MM.1S (cell line): ENCODE data around the gene PDCD7.
"Not testable (repeated sequence)": the region's sequence is repeated elsewhere in the genome, so short reads cannot be mapped to it uniquely, and the experiment has no call there.

ENCODE experiments used
- DNase-seq: peaks from one replicate; pipeline ENCODE4 v3.0.0-alpha.2; 2015
- H2AFZ ChIP-seq: fragments of 300-600 bp; sonication (generic); 2 replicates; pipeline ENCODE4 v1.6.0; 2016; ENCODE audit warnings: antibody characterized with exemption, low read length
- H3F3A ChIP-seq: fragments of 300-600 bp; sonication (generic); 2 replicates; pipeline ENCODE4 v1.6.1; 2016; ENCODE audit warnings: mild to moderate bottlenecking, antibody characterized with exemption, low read length, moderate library complexity, mixed read lengths; ENCODE audit not compliant: insufficient read depth
- H3K27ac ChIP-seq: fragments of 300-600 bp; sonication (generic); 2 replicates; pipeline ENCODE4 v1.5.1; 2016; ENCODE audit warnings: mild to moderate bottlenecking, low read length
- H3K27me3 ChIP-seq: fragments of 300-600 bp; sonication (generic); replicated peaks from 2 replicates; pipeline ENCODE4 v1.6.0; 2016; ENCODE audit warnings: low read length; ENCODE audit not compliant: insufficient read depth
- H3K36me3 ChIP-seq: fragments of 300-600 bp; sonication (generic); replicated peaks from 2 replicates; pipeline ENCODE4 v1.6.1; 2016; ENCODE audit warnings: mild to moderate bottlenecking, low read length, mixed read lengths; ENCODE audit not compliant: insufficient read depth
- H3K4me1 ChIP-seq: fragments of 300-600 bp; sonication (generic); 2 replicates; pipeline ENCODE4 v1.6.1; 2016; ENCODE audit warnings: low read length, mixed read lengths
- H3K4me2 ChIP-seq: fragments of 300-600 bp; sonication (generic); 2 replicates; pipeline ENCODE4 v1.6.0; 2016; ENCODE audit warnings: low read depth, low read length
- H3K4me3 ChIP-seq: fragments of 300-600 bp; sonication (generic); 2 replicates; pipeline ENCODE4 v1.5.1; 2016; ENCODE audit warnings: low read length, mixed read lengths
- H3K79me2 ChIP-seq: fragments of 300-600 bp; sonication (generic); 2 replicates; pipeline ENCODE4 v1.6.1; 2016; ENCODE audit warnings: mixed run types, low read length, mixed read lengths
- H3K9ac ChIP-seq: fragments of 300-600 bp; sonication (generic); 2 replicates; pipeline ENCODE4 v1.6.1; 2016; ENCODE audit warnings: low read length, mixed read lengths
- H3K9me2 ChIP-seq: fragments of 300-600 bp; sonication (generic); replicated peaks from 2 replicates; pipeline ENCODE4 v1.6.1; 2016; ENCODE audit warnings: mild to moderate bottlenecking, low read length, mixed read lengths; ENCODE audit not compliant: insufficient read depth
- H3K9me3 ChIP-seq: fragments of 300-600 bp; sonication (generic); replicated peaks from 2 replicates; pipeline ENCODE4 v1.6.1; 2016; ENCODE audit warnings: mild to moderate bottlenecking, low read length, mixed read lengths; ENCODE audit not compliant: insufficient read depth
- H4K20me1 ChIP-seq: fragments of 300-600 bp; sonication (generic); 2 replicates; pipeline ENCODE4 v1.6.1; 2016; ENCODE audit warnings: mild to moderate bottlenecking, low read length, moderate library complexity, mixed read lengths; ENCODE audit not compliant: insufficient read depth
- EZH2 ChIP-seq: fragments of 300-600 bp; sonication (generic); optimal IDR thresholded peaks from 2 replicates; pipeline ENCODE3; 2017; ENCODE audit warnings: low read depth, mild to moderate bottlenecking, antibody characterized with exemption, low read length, mixed read lengths
- EZH2phosphoT487 ChIP-seq: fragments of 300-600 bp; sonication (generic); IDR thresholded peaks from 2 replicates; pipeline ENCODE4 v1.6.1; 2018; ENCODE audit warnings: antibody characterized with exemption, low read length
- TF ChIP-seq, protein P1 (sequence below): fragments of 300-600 bp; sonication (generic); IDR thresholded peaks from 2 replicates; pipeline ENCODE4 v1.5.1; 2016; ENCODE audit warnings: antibody characterized with exemption, low read length, mixed read lengths

PDCD7 gene, protein sequence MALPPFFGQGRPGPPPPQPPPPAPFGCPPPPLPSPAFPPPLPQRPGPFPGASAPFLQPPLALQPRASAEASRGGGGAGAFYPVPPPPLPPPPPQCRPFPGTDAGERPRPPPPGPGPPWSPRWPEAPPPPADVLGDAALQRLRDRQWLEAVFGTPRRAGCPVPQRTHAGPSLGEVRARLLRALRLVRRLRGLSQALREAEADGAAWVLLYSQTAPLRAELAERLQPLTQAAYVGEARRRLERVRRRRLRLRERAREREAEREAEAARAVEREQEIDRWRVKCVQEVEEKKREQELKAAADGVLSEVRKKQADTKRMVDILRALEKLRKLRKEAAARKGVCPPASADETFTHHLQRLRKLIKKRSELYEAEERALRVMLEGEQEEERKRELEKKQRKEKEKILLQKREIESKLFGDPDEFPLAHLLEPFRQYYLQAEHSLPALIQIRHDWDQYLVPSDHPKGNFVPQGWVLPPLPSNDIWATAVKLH

DNA sequence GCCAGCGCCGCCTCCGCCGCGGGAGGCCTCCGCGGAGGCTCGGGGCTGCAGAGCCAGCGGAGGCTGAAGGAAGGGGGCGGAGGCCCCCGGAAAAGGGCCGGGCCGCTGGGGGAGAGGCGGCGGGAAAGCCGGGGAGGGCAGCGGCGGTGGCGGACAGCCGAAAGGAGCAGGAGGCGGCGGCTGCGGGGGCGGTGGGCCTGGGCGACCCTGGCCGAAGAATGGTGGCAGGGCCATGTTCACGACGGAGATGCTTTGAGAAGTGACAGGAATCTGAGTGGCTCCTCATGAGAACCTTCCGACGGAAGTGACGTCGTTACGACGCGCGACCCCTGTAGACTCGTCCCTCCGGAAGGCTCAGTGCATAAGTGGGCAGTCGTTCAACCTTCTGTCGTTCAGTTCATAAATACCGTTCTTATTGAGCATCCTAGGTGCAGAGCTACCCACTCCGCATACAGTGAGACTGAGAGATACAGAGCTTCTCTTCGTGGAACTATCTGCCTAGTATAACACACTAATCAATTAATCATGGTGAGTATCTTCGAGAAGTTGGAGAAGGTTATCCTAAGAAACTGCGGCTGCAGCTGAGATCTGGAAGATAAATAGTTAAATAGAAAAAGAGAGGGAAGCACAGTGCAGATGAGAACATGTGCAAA is at the start of gene PDCD7:
Gene PDCD7, minus strand, starts transcription at position 261 of the 653 bp plus-strand sequence. Its CDS starts 27 bp downstream, at position 234.
- H3K27ac ChIP-seq = peak within 1 kb of the TSS; percentile 85

DNA sequence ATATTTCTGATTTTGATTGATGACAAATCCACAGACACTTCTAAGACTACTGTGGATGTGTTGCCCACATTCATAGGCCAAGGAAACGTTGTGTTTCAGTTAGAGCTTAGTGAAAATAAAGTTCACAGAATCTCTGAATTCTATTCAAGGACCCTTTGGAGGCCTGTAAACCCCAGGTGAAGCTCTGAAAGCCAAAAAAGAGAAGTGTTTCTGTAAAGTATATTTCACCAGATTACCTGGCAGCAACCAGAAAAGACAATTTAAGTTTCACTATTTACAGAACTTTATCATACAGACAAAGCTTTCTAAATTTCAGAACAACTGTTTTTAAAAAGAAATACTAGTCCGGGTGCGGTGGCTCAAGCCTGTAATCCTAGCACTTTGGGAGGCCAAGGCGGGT is 48.9 kb upstream of the PDCD7 start:
- H3K4me2 ChIP-seq = peak overlapping the region; percentile 39; the same call in 1 of the 2 replicates
- H2AFZ ChIP-seq = no peak overlapping the region
- TF ChIP-seq, protein P1, sequence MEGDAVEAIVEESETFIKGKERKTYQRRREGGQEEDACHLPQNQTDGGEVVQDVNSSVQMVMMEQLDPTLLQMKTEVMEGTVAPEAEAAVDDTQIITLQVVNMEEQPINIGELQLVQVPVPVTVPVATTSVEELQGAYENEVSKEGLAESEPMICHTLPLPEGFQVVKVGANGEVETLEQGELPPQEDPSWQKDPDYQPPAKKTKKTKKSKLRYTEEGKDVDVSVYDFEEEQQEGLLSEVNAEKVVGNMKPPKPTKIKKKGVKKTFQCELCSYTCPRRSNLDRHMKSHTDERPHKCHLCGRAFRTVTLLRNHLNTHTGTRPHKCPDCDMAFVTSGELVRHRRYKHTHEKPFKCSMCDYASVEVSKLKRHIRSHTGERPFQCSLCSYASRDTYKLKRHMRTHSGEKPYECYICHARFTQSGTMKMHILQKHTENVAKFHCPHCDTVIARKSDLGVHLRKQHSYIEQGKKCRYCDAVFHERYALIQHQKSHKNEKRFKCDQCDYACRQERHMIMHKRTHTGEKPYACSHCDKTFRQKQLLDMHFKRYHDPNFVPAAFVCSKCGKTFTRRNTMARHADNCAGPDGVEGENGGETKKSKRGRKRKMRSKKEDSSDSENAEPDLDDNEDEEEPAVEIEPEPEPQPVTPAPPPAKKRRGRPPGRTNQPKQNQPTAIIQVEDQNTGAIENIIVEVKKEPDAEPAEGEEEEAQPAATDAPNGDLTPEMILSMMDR = no peak
- TF ChIP-seq EZH2phosphoT487 (no peak), EZH2 (no peak)
- no peaks in the 10 kb centered on the region for H3K9me3 ChIP-seq
- 0 out of 2 replicates have a peak, but pooled peaks cover 6% of the 10 kb centered on the region for H3F3A ChIP-seq
- no peak overlapping the region for H3K4me3 ChIP-seq
- peaks cover 12% of the 10 kb centered on the region; the same call in 1 of the 2 replicates for H3K36me3 ChIP-seq
- no peak for DNase-seq
- H3K4me1 ChIP-seq = peaks cover 11% of the 10 kb centered on the region; the same call in 1 of the 2 replicates
- no peaks in the 10 kb centered on the region for H3K27me3 ChIP-seq
- no peak overlapping the region for H3K9ac ChIP-seq
- H3K9me2 ChIP-seq = no peaks in the 10 kb centered on the region
- peaks cover 3% of the 10 kb centered on the region; the same call in 1 of the 2 replicates for H4K20me1 ChIP-seq
- H3K27ac ChIP-seq = no peak overlapping the region
- H3K79me2 ChIP-seq = peaks cover 70% of the 10 kb centered on the region

More for the DNA sequence above, at the start of gene PDCD7:
- H3K4me3 ChIP-seq = peak within 1 kb of the TSS; percentile 95
- no peaks in the 10 kb centered on the region for H3K4me1 ChIP-seq
- peaks cover 40% of the 10 kb centered on the region for H3K79me2 ChIP-seq
- peak within 1 kb of the TSS; percentile 88 for H3K9ac ChIP-seq
- no peaks in the 10 kb centered on the region for H3K27me3 ChIP-seq
- H3K9me2 ChIP-seq = no peaks in the 10 kb centered on the region
- H3K36me3 ChIP-seq = no peaks in the 10 kb centered on the region
- H2AFZ ChIP-seq = peak within 1 kb of the TSS; percentile 89
- no peaks in the 10 kb centered on the region for H3K9me3 ChIP-seq
- peaks cover 6% of the 10 kb centered on the region; the same call in 1 of the 2 replicates for H3F3A ChIP-seq
- H4K20me1 ChIP-seq = no peaks in the 10 kb centered on the region
- TF ChIP-seq, protein P1 = no peak
- peak within 1 kb of the TSS; percentile 84 for H3K4me2 ChIP-seq
- DNase-seq = peak; percentile 95

DNA sequence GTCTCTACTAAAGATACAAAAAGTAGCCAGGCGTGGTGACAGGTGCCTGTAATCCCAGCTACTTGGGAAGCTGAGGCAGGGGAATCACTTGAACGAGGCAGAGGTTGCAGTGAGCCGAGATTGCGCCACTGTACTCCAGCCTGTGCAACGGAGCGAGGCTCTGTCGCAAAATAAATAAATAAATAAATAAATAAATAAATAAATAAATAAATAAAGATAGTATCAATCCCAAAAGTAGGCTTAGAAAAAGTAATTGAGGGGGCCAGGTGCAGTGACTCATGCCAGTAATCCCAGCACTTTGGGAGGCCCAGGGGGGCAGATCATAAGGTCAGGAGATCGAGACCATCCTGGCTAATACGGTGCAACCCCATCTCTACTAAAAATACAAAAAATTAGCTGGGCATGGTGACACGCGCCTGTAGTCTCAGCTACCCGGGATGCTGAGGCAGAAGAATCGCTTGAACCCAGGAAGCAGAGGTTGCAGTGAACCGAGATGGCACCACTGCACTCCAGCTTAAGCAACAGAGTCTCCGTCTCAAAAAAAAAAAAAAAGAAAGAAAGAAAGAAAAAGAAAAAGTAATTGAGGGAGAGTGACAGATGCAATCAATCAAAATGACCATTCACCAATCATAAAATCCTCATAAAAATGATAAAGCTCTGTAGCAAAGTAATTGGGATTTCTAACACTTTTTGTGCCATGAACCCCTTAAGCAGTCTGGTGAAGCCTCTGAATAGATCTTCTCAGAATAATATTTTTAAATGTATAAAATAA is 48.2 kb upstream of the PDCD7 start:
- DNase-seq, H3K27ac ChIP-seq, H3K9me2 ChIP-seq, H3K9ac ChIP-seq, H3K4me3 ChIP-seq, H3K4me2 ChIP-seq, H2AFZ ChIP-seq, H4K20me1 ChIP-seq, H3K9me3 ChIP-seq, H3K27me3 ChIP-seq, H3F3A ChIP-seq: not testable (repeated sequence)
- Histone ChIP-seq H3K79me2 (peaks cover 77% of the 10 kb centered on the region), H3K36me3 (peaks cover 13% of the 10 kb centered on the region; the same call in 1 of the 2 replicates), H3K4me1 (peaks cover 11% of the 10 kb centered on the region; the same call in 1 of the 2 replicates)
